ENCODE data around the gene SLC8A1.

The SLC8A1 gene

GRCh38 chr2:40268566-40268965, 183.3 kb downstream of the SLC8A1 start:
- Histone ChIP-seq H3K4me1 (ENCODE audit: insufficient read depth, low read length, poor library complexity, severe bottlenecking) (no peaks in the 10 kb centered on the region), H3K4me2 (ENCODE audit: low read depth, low read length, poor library complexity, severe bottlenecking) (no peak overlapping the region), H3K79me2 (ENCODE audit: insufficient read depth, low read length) (no peaks in the 10 kb centered on the region), H4K20me1 (ENCODE audit: insufficient read depth, low read length, poor library complexity, severe bottlenecking) (no peaks in the 10 kb centered on the region), H3K9me2 (replicated peaks; ENCODE audit: low read depth, low read length) (no peaks in the 10 kb centered on the region), H3F3A (ENCODE audit: low read depth) (no peaks in the 10 kb centered on the region), H3K36me3 (ENCODE audit: insufficient read depth, low read length) (no peaks in the 10 kb centered on the region), H3K4me3 (ENCODE audit: low read length, poor library complexity, severe bottlenecking) (no peak overlapping the region), H3K27me3 (ENCODE audit: insufficient read depth, low read length, poor library complexity, severe bottlenecking) (no peaks in the 10 kb centered on the region), H3K9ac (ENCODE audit: low read depth, low read length, poor library complexity, severe bottlenecking) (no peak overlapping the region), H2AFZ (ENCODE audit: low read length) (no peak overlapping the region), H3K9me3 (ENCODE audit: insufficient read depth, low read depth, low read length) (no peaks in the 10 kb centered on the region)
- TF ChIP-seq CTCF (conservative IDR thresholded peaks at IDR 0.05; ENCODE audit: low read length) (no peak), EZH2phosphoT487 (IDR thresholded peaks at IDR 0.05; ENCODE audit: borderline replicate concordance) (no peak)

DNA sequence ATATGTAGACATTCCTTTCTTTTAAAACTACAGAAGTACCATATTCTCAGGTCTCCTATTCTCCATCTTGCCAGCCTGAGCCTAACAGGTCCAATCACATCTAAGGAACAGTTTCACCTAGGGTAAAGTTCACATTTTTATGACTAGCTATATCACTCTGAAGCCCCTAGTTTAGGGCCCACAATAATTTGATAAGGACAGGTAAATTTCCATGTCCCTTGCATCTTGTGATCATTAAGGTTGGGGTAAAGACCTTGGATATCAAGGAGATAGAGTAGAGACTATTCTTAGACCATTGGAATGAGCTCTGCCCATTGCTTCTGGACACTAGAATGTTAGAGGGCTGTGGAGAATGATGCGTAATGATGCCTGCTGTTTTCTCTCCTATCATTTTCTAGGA, 185.7 kb downstream of the SLC8A1 start:
- Histone ChIP-seq H3K4me1 (ENCODE audit: insufficient read depth, low read length, poor library complexity, severe bottlenecking) (no peaks in the 10 kb centered on the region), H3K9me2 (replicated peaks; ENCODE audit: low read depth, low read length) (no peaks in the 10 kb centered on the region), H3K4me2 (ENCODE audit: low read depth, low read length, poor library complexity, severe bottlenecking) (no peak overlapping the region), H3K9me3 (ENCODE audit: insufficient read depth, low read depth, low read length) (no peaks in the 10 kb centered on the region), H4K20me1 (ENCODE audit: insufficient read depth, low read length, poor library complexity, severe bottlenecking) (no peaks in the 10 kb centered on the region), H2AFZ (ENCODE audit: low read length) (no peak overlapping the region), H3K9ac (ENCODE audit: low read depth, low read length, poor library complexity, severe bottlenecking) (no peak overlapping the region), H3K36me3 (ENCODE audit: insufficient read depth, low read length) (no peaks in the 10 kb centered on the region), H3K4me3 (ENCODE audit: low read length, poor library complexity, severe bottlenecking) (no peak overlapping the region), H3K27me3 (ENCODE audit: insufficient read depth, low read length, poor library complexity, severe bottlenecking) (no peaks in the 10 kb centered on the region), H3K79me2 (ENCODE audit: insufficient read depth, low read length) (no peaks in the 10 kb centered on the region), H3F3A (ENCODE audit: low read depth) (no peaks in the 10 kb centered on the region)
- no peak for TF ChIP-seq EZH2phosphoT487 (IDR thresholded peaks at IDR 0.05; ENCODE audit: borderline replicate concordance)
- no peak for TF ChIP-seq CTCF (conservative IDR thresholded peaks at IDR 0.05; ENCODE audit: low read length)

DNA sequence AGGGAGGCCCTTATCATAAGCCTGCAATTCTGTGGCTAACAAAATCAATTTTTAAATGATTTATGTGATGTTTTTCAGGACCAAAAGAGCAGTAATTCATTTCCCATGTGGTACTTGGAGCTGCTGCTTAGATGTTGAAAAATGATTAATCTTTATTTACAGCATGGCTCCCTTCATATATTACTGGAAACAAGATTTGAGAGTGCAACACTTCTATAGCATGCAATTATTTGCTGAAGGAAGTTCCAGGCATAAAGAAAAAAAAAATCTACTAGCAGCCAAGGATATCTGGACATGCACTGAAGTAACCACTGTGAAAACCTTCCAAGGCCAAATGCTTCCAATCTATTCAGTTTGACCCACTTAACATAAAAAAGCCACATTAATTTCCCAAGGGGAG, 186.3 kb downstream of the SLC8A1 start:
- TF ChIP-seq EZH2phosphoT487 (IDR thresholded peaks at IDR 0.05; ENCODE audit: borderline replicate concordance), result no peak
- TF ChIP-seq CTCF (conservative IDR thresholded peaks at IDR 0.05; ENCODE audit: low read length), result no peak
- Histone ChIP-seq H3K9ac (ENCODE audit: low read depth, low read length, poor library complexity, severe bottlenecking) (no peak overlapping the region), H2AFZ (ENCODE audit: low read length) (no peak overlapping the region), H3K27me3 (ENCODE audit: insufficient read depth, low read length, poor library complexity, severe bottlenecking) (no peaks in the 10 kb centered on the region), H3K4me1 (ENCODE audit: insufficient read depth, low read length, poor library complexity, severe bottlenecking) (no peaks in the 10 kb centered on the region), H3F3A (ENCODE audit: low read depth) (no peaks in the 10 kb centered on the region), H3K9me2 (replicated peaks; ENCODE audit: low read depth, low read length) (no peaks in the 10 kb centered on the region), H3K79me2 (ENCODE audit: insufficient read depth, low read length) (no peaks in the 10 kb centered on the region), H3K9me3 (ENCODE audit: insufficient read depth, low read depth, low read length) (no peaks in the 10 kb centered on the region), H3K4me3 (ENCODE audit: low read length, poor library complexity, severe bottlenecking) (no peak overlapping the region), H3K36me3 (ENCODE audit: insufficient read depth, low read length) (no peaks in the 10 kb centered on the region), H4K20me1 (ENCODE audit: insufficient read depth, low read length, poor library complexity, severe bottlenecking) (no peaks in the 10 kb centered on the region), H3K4me2 (ENCODE audit: low read depth, low read length, poor library complexity, severe bottlenecking) (no peak overlapping the region)
